Lower lobe of right lung (tissue), 2 donors: ENCODE results near the gene HSF2BP. TPM values are rescaled to one million over a fixed set of nuclear protein-coding genes. Genes with fewer than 3 reads are reported as not detected.

Source experiments
- ATAC-seq, 2 donors: fragments of 200-7000 bp; cut with Tn5 transposase; one replicate each; pipeline ENCODE4 v1.9.1; 2020 to 2022; ENCODE audit warnings: mild to moderate bottlenecking in 2 of 2, moderate library complexity in 2 of 2
- DNase-seq: peaks from one replicate; pipeline ENCODE4 v3.0.0-alpha.2; 2020
- H3K27ac ChIP-seq: fragments of 200-600 bp; one replicate; pipeline ENCODE4 v1.8.0; 2022
- H3K27me3 ChIP-seq: fragments of 200-600 bp; one replicate; pipeline ENCODE4 v1.8.0; 2022; ENCODE audit warnings: low read depth
- H3K36me3 ChIP-seq: fragments of 200-600 bp; one replicate; pipeline ENCODE4 v1.8.0; 2022; ENCODE audit warnings: mild to moderate bottlenecking
- H3K4me1 ChIP-seq: fragments of 200-600 bp; one replicate; pipeline ENCODE4 v1.8.0; 2022
- H3K4me3 ChIP-seq: fragments of 200-600 bp; one replicate; pipeline ENCODE4 v1.8.0; 2022; ENCODE audit warnings: mild to moderate bottlenecking
- H3K9me3 ChIP-seq: fragments of 200-600 bp; one replicate; pipeline ENCODE4 v1.8.0; 2022
- intact Hi-C: fragments of 100-400 bp; cut with DNase I; formaldehyde crosslinking; loops from one replicate; pipeline ENCODE4 v1.11.0; 2022
- total RNA-seq: library from RNA; stranded (reverse); fragmentation: NEBNext Ultra II Directional; extraction: Animal tissue kit (Norgen Biotek cat#: 25700); gene quantifications from one replicate; pipeline ENCODE4 v1.2.1, GENCODE V29; 2021
- TF ChIP-seq, protein P1 (sequence below): fragments of 200-600 bp; IDR thresholded peaks from one replicate; pipeline ENCODE4 v1.8.0; 2022; ENCODE audit warnings: antibody characterized with exemption, mild to moderate bottlenecking
- donor health status: DM: no; HTN: yes; CAD: no; lungs with severe emphysema.

Gene HSF2BP
- total RNA-seq, 1 donor from 2014 or later, result 0.32 TPM

DNA sequence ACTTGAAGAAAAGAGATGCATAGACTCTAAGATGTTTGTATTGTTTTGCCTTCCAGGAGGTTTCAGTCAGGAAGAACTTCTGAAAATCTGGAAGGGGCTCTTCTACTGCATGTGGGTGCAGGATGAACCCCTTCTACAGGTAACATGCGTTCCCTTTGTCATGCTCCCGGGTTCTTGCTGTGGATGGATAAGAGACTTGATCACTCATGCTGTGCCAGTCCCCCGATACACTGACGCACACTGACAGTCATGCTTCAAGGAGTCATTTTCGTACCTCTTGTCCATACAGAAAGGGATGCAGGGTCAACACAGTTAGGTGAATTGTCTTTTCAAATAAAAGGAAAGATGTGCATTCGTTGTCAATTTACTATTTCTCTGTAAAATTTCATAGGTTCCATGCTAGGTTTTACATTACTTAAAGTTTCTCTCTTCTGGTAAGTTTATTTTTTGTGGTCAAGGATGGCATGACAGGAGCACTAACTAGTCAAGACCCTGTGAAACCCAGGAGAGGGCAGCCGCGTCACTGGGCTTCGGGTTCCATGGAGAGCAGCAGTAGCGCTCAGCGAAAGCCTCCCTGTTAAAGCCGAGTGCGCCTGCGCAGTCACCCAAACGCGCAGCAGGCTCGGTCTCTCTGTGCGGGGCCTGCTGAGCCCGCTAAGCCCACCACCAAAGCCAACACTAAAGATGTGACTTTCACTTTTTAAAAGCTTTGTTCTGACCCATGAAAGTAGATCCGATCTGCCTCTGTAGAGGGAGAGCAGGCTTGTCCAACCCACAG lies 10.7 kb upstream of the HSF2BP start:
- TF ChIP-seq, protein P1, sequence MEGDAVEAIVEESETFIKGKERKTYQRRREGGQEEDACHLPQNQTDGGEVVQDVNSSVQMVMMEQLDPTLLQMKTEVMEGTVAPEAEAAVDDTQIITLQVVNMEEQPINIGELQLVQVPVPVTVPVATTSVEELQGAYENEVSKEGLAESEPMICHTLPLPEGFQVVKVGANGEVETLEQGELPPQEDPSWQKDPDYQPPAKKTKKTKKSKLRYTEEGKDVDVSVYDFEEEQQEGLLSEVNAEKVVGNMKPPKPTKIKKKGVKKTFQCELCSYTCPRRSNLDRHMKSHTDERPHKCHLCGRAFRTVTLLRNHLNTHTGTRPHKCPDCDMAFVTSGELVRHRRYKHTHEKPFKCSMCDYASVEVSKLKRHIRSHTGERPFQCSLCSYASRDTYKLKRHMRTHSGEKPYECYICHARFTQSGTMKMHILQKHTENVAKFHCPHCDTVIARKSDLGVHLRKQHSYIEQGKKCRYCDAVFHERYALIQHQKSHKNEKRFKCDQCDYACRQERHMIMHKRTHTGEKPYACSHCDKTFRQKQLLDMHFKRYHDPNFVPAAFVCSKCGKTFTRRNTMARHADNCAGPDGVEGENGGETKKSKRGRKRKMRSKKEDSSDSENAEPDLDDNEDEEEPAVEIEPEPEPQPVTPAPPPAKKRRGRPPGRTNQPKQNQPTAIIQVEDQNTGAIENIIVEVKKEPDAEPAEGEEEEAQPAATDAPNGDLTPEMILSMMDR, result no peak
- no peaks in the 10 kb centered on the region for H3K9me3 ChIP-seq
- H3K4me3 ChIP-seq, result no peak overlapping the region
- DNase-seq (no peak), ATAC-seq (no peak)
- intact Hi-C loops, result no loop called here
- H3K36me3 ChIP-seq, result peaks cover 52% of the 10 kb centered on the region
- H3K4me1 ChIP-seq, result no peaks in the 10 kb centered on the region
- no peak overlapping the region for H3K27ac ChIP-seq
- H3K27me3 ChIP-seq, result no peaks in the 10 kb centered on the region

DNA sequence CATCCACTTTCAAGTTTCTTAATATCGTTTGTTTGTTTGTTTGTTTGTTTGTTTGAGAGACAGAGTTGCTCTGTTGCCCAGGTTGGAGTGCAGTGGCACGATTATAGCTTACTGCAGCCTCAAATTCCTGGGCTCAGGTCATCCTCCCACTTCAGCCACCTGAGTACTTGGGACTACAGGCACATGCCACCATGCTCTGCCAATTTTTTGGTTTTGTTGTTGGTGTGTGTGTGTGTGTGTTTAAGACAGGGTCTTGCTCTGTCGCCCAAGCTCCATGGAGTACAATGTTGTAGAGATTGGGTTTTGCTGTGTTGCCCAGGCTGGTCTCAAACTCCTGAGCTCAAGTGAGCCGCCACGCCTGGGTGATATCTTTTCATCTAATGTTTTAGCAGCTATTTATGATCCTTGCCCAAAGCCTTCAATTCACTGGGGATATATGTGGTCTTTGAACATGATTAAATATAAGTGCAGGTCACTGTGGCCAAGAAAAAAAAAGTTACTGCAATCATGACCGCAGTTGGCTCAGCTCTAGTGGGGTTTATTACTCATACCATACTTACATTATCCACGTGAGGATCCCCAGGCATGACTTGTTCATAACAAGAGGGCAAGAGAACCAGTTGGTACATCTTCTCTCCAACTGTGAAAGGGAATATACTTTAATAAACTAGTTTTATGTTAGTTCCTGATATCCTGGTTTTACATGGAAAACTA lies 8.1 kb upstream of the HSF2BP start:
- Histone ChIP-seq H3K9me3 (no peaks in the 10 kb centered on the region), H3K4me3 (no peak overlapping the region), H3K27ac (no peak overlapping the region), H3K36me3 (peaks cover 51% of the 10 kb centered on the region), H3K4me1 (no peaks in the 10 kb centered on the region), H3K27me3 (no peaks in the 10 kb centered on the region)
- intact Hi-C loops, result no loop called here
- ATAC-seq, result no peak
- no peak for DNase-seq
- TF ChIP-seq, protein P1, result no peak

DNA sequence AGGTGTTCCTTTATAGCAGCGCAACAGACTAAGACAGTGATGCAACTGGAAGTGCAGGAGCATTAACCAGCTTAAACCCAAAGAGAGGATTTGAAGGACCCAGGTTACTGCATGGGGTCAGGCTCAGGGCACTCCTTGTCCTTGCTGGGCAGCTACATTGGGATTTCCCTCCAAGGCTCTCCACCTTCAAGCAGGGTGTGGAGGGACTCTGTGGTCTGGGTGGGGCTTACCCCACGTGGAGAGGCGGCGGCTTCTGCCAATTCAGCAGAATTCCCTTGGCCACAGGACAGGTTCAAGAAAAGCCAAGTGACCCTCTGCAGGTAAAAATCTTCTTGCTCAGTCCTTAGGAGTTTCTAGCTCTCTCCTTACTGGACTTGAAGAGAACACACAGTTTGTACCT lies 6.6 kb upstream of the HSF2BP start:
- peaks cover 9% of the 10 kb centered on the region for H3K4me1 ChIP-seq
- no peaks in the 10 kb centered on the region for H3K9me3 ChIP-seq
- H3K4me3 ChIP-seq, result no peak overlapping the region
- DNase-seq, result no peak
- ATAC-seq, result peak; percentile 33 to 84
- peaks cover 44% of the 10 kb centered on the region for H3K36me3 ChIP-seq
- TF ChIP-seq, protein P1, result no peak
- H3K27ac ChIP-seq, result no peak overlapping the region
- intact Hi-C loops, result no loop called here
- no peaks in the 10 kb centered on the region for H3K27me3 ChIP-seq

DNA sequence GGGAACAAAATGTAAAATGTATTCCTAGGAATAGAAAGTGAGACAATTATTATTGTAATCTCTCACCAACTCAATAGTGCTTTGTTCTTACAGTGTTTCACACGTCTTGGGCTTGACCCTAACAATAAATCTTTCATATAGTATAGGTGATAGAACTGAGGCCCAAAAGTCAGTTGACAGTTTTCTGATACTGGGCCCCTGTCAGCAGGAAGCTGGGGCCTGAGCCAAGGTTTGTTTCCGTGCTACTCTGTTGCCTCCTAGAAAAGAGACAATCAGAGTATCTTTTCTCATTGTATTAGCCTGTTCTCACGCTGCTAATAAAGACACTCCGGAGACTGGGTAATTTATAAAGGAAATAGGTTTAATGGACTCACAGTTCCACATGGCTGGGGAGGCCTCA lies 5.1 kb upstream of the HSF2BP start:
- Histone ChIP-seq H3K27ac (no peak overlapping the region), H3K9me3 (no peaks in the 10 kb centered on the region), H3K4me1 (peaks cover 18% of the 10 kb centered on the region), H3K4me3 (no peak overlapping the region), H3K36me3 (peaks cover 32% of the 10 kb centered on the region), H3K27me3 (no peaks in the 10 kb centered on the region)
- intact Hi-C loops, result no loop called here
- TF ChIP-seq, protein P1, result no peak
- ATAC-seq (no peak), DNase-seq (no peak)

DNA sequence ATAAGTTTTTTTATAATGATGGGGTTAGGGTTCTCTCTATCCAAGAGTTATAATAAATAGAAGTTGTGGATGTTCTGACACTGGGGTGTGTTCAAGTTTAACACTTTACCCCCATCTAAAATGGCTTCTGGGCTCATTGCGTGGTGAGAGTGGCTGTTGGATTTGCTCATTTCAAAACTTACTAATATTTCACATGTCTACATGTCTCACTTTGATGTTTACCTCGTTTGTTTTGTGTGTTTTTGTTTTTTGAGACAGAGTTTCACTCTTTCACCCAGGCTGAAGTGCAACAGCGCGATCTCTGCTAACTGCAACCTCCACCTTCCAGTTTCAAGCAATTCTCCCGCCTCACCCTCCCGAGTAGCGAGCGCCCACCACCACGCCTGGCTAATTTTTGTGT lies 3.7 kb upstream of the HSF2BP start:
- Histone ChIP-seq H3K27me3 (no peaks in the 10 kb centered on the region), H3K27ac (no peak overlapping the region), H3K9me3 (no peaks in the 10 kb centered on the region), H3K4me3 (no peak overlapping the region), H3K36me3 (peaks cover 32% of the 10 kb centered on the region), H3K4me1 (peaks cover 26% of the 10 kb centered on the region)
- ATAC-seq, result no peak
- TF ChIP-seq, protein P1, result no peak
- DNase-seq, result no peak
- intact Hi-C loops, result no loop called here
